HG03575 (cell line): ENCODE data around the gene INTS7.
"Not testable (repeated sequence)": the region's sequence is repeated elsewhere in the genome, so short reads cannot be mapped to it uniquely, and the experiment has no call there.

Experiments
- ATAC-seq: cut with Tn5 transposase; IDR thresholded peaks from one replicate; pipeline ENCODE4 v1.9.1; 2021; ENCODE audit not compliant: unreplicated experiment, insufficient number of reproducible peaks, low FRiP score; ENCODE audit errors: extremely low read depth

Gene INTS7

GRCh38 chr1:211991695-211992094 lies 43.7 kb downstream of the INTS7 start:
- ATAC-seq = no peak

GRCh38 chr1:211986628-211987254 lies 48.6 kb downstream of the INTS7 start:
- ATAC-seq = no peak

GRCh38 chr1:211985556-211986264 lies 49.6 kb downstream of the INTS7 start:
- peak; percentile 66 for ATAC-seq

GRCh38 chr1:211978596-211978995 lies 56.8 kb downstream of the INTS7 start:
- no peak for ATAC-seq

- no peak for ATAC-seq
These were observed 60.0 kb downstream of the INTS7 start for GRCh38 chr1:211975152-211975941.

GRCh38 chr1:211973541-211973940 lies 61.8 kb downstream of the INTS7 start:
- ATAC-seq = no peak

GRCh38 chr1:211968200-211968834 lies 67.0 kb downstream of the INTS7 start:
- ATAC-seq = no peak

- no peak for ATAC-seq
These were observed 67.7 kb downstream of the INTS7 start for GRCh38 chr1:211967704-211968103.

- no peak for ATAC-seq
These were observed 70.1 kb downstream of the INTS7 start for GRCh38 chr1:211965108-211965805.

- ATAC-seq = no peak
These were observed 75.7 kb downstream of the INTS7 start for GRCh38 chr1:211959680-211960079.

GRCh38 chr1:211959221-211959620 lies 76.1 kb downstream of the INTS7 start:
- no peak for ATAC-seq

GRCh38 chr1:211954028-211954427 lies 81.3 kb downstream of the INTS7 start:
- ATAC-seq = not testable (repeated sequence)

GRCh38 chr1:211953543-211953942 lies 81.8 kb downstream of the INTS7 start:
- ATAC-seq = not testable (repeated sequence)

- no peak for ATAC-seq
These were observed 83.1 kb downstream of the INTS7 start for GRCh38 chr1:211952299-211952698.

- ATAC-seq = peak; percentile 82
These were observed 83.5 kb downstream of the INTS7 start for GRCh38 chr1:211951856-211952255.

- ATAC-seq = no peak
These were observed 87.0 kb downstream of the INTS7 start for GRCh38 chr1:211948377-211948776.

GRCh38 chr1:211947396-211948295 lies 87.7 kb downstream of the INTS7 start:
- no peak for ATAC-seq
